Colonic mucosa (tissue), 4 donors: ENCODE data around the gene NPR3. TPM values are rescaled to one million over a fixed set of nuclear protein-coding genes. Genes with fewer than 3 reads are reported as not detected.

Experiments used
- DNase-seq: peaks from one replicate; pipeline ENCODE4 v3.0.0-alpha.2; 2020
- H3K27ac ChIP-seq: fragments of 200-600 bp; one replicate; pipeline ENCODE4 v1.8.0; 2021
- H3K27me3 ChIP-seq: fragments of 200-600 bp; one replicate; pipeline ENCODE4 v1.8.0; 2021
- H3K36me3 ChIP-seq: fragments of 200-600 bp; one replicate; pipeline ENCODE4 v1.8.0; 2021
- H3K4me1 ChIP-seq: fragments of 200-600 bp; one replicate; pipeline ENCODE4 v1.8.0; 2021; ENCODE audit warnings: mild to moderate bottlenecking
- H3K4me3 ChIP-seq: fragments of 200-600 bp; one replicate; pipeline ENCODE4 v1.8.0; 2021
- H3K9ac ChIP-seq, 2 donors: one replicate each; pipeline ENCODE4 v1.7.0; 2013; ENCODE audit warnings: control low read depth in 2 of 2, low read depth in 2 of 2, low read length in 2 of 2
- H3K9me3 ChIP-seq: fragments of 200-600 bp; one replicate; pipeline ENCODE4 v1.8.0; 2021
- CTCF ChIP-seq: fragments of 200-600 bp; IDR thresholded peaks from one replicate; pipeline ENCODE4 v1.8.0; 2022; ENCODE audit warnings: antibody characterized with exemption, mild to moderate bottlenecking
- intact Hi-C: fragments of 100-400 bp; cut with DNase I; formaldehyde crosslinking; loops from one replicate; pipeline ENCODE4 v1.14.1; 2022
- total RNA-seq, 2 donors: library from RNA; stranded (reverse); fragmentation: NEBNext Ultra II Directional in 1 of 2; extraction: Animal tissue kit (Norgen Biotek cat#: 25700) in 1 of 2; gene quantifications; one replicate each; pipeline ENCODE4 v1.2.1, GENCODE V29; 2021
- donor health status: healthy.
- donor health status: DM: no; HTN: no; CAD: no.
- donor health status: DM: no; HTN: no; CAD: no.

The NPR3 gene
- total RNA-seq, 2 donors from 2014 or later = 0.20 to 3.0 TPM

- Histone ChIP-seq H3K9me3 (no peaks in the 10 kb centered on the region), H3K4me1 (no peaks in the 10 kb centered on the region), H3K4me3 (no peak overlapping the region), H3K36me3 (no peaks in the 10 kb centered on the region), H3K27ac (no peak overlapping the region), H3K9ac (no peak overlapping the region), H3K27me3 (no peaks in the 10 kb centered on the region)
- no peak for TF ChIP-seq CTCF
- intact Hi-C loops = no loop called here
- DNase-seq = no peak
Observed at GRCh38 chr5:32779754-32780415, 68.8 kb downstream of the NPR3 start.

DNA sequence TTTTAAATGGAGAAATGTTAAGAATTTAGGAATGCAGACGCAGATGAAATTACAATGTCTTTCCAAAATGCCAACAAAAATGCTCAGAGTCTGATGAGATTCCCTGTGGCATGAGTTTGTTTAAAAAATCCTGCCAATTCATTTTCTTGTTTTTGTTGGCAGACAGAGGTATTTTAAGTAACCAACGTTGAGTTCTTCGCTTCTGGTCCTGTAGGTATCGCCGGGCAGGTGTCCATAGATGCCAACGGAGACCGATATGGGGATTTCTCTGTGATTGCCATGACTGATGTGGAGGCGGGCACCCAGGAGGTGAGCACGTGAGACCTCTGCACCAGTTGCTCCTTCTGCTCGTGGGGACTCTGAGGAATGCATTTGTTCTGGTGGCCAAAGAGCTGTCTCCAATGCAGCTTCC, 69.4 kb downstream of the NPR3 start:
- H3K27ac ChIP-seq = no peak overlapping the region

DNA sequence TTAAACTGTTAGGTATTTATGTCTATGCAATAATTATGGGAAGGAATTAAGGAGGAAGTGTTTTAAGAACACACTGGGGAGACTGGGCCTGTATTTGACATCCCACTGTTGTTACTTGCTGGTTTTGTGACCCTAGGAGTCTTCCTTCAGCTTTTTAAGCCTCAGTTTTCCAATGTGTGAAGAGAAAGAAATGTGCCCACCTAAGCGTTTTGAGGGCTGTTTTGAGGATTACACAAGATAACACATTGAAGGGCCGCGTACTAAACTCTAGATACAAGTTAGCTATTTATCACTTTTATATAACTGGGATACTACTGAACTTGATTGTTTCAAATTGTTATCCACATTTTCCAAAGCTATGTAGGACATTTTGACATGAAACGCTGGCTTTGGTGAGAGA, 72.5 kb downstream of the NPR3 start:
- H3K4me1 ChIP-seq = no peaks in the 10 kb centered on the region
- H3K9me3 ChIP-seq = no peaks in the 10 kb centered on the region
- no peaks in the 10 kb centered on the region for H3K27me3 ChIP-seq
- no peak overlapping the region for H3K4me3 ChIP-seq
- no peak for TF ChIP-seq CTCF
- no peak overlapping the region for H3K27ac ChIP-seq
- no peaks in the 10 kb centered on the region for H3K36me3 ChIP-seq
- H3K9ac ChIP-seq = no peak overlapping the region
- intact Hi-C loops = no loop called here
- no peak for DNase-seq

More for the DNA sequence above, 69.4 kb downstream of the NPR3 start:
- Histone ChIP-seq H3K9me3 (no peaks in the 10 kb centered on the region), H3K4me3 (no peak overlapping the region), H3K4me1 (no peaks in the 10 kb centered on the region), H3K9ac (no peak overlapping the region), H3K27me3 (no peaks in the 10 kb centered on the region), H3K36me3 (no peaks in the 10 kb centered on the region)
- TF ChIP-seq CTCF = no peak
- no peak for DNase-seq
- intact Hi-C loops = no loop called here

DNA sequence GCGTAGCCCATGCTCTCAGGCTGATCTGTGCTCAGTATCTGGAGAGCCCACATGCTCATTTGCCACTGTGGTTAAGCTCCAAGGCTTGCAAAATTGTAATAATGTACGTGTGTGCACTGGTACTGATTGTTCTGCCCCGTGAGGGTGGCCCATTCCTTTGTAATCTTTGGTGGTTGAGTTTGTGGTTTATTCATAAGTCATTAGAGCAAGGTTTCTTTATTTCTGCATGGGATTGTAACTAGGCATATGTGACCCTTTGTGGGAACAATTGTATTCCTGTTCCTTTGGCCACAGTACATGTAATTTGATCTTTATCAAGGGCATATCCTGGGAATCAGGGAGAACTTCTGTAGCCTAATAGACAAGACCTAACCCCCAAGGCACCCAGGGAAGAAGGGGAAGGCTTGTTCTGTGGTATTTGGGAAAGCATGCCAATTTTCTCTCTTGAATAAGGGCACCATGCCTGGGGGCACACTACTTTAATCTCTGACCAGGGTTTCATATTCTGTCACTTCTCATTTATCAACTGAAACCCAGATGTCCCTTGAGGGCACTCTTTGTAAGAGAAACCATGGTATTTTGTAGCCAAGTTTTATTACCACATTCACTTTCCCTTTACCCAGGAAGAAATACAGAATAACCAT, 74.6 kb downstream of the NPR3 start:
- H3K9me3 ChIP-seq = no peaks in the 10 kb centered on the region
- no peak overlapping the region for H3K9ac ChIP-seq
- H3K4me1 ChIP-seq = no peaks in the 10 kb centered on the region
- intact Hi-C loops = no loop called here
- no peak for DNase-seq
- H3K4me3 ChIP-seq = no peak overlapping the region
- H3K36me3 ChIP-seq = no peaks in the 10 kb centered on the region
- TF ChIP-seq CTCF = no peak
- H3K27ac ChIP-seq = no peak overlapping the region
- H3K27me3 ChIP-seq = no peaks in the 10 kb centered on the region

- no peaks in the 10 kb centered on the region for H3K4me1 ChIP-seq
- no peak overlapping the region for H3K27ac ChIP-seq
- DNase-seq = no peak
- no peak overlapping the region for H3K9ac ChIP-seq
- no peaks in the 10 kb centered on the region for H3K9me3 ChIP-seq
- H3K36me3 ChIP-seq = no peaks in the 10 kb centered on the region
- no peaks in the 10 kb centered on the region for H3K27me3 ChIP-seq
- no peak for TF ChIP-seq CTCF
- intact Hi-C loops = no loop called here
- no peak overlapping the region for H3K4me3 ChIP-seq
Observed at GRCh38 chr5:32786311-32786710, 75.2 kb downstream of the NPR3 start.
